Colonic mucosa (tissue), 4 donors: Measurements from ENCODE around the gene CYYR1. TPM values are rescaled to one million over a fixed set of nuclear protein-coding genes. Genes with fewer than 3 reads are reported as not detected.

ENCODE experiments used
- DNase-seq: peaks from one replicate; pipeline ENCODE4 v3.0.0-alpha.2; 2020
- H3K27ac ChIP-seq: fragments of 200-600 bp; one replicate; pipeline ENCODE4 v1.8.0; 2021
- H3K27me3 ChIP-seq: fragments of 200-600 bp; one replicate; pipeline ENCODE4 v1.8.0; 2021
- H3K36me3 ChIP-seq: fragments of 200-600 bp; one replicate; pipeline ENCODE4 v1.8.0; 2021
- H3K4me1 ChIP-seq: fragments of 200-600 bp; one replicate; pipeline ENCODE4 v1.8.0; 2021; ENCODE audit warnings: mild to moderate bottlenecking
- H3K4me3 ChIP-seq: fragments of 200-600 bp; one replicate; pipeline ENCODE4 v1.8.0; 2021
- H3K9ac ChIP-seq, 2 donors: one replicate each; pipeline ENCODE4 v1.7.0; 2013; ENCODE audit warnings: control low read depth in 2 of 2, low read depth in 2 of 2, low read length in 2 of 2
- H3K9me3 ChIP-seq: fragments of 200-600 bp; one replicate; pipeline ENCODE4 v1.8.0; 2021
- intact Hi-C: fragments of 100-400 bp; cut with DNase I; formaldehyde crosslinking; loops from one replicate; pipeline ENCODE4 v1.14.1; 2022
- total RNA-seq, 2 donors: library from RNA; stranded (reverse); fragmentation: NEBNext Ultra II Directional in 1 of 2; extraction: Animal tissue kit (Norgen Biotek cat#: 25700) in 1 of 2; gene quantifications; one replicate each; pipeline ENCODE4 v1.2.1, GENCODE V29; 2021
- TF ChIP-seq, protein P1 (sequence below): fragments of 200-600 bp; IDR thresholded peaks from one replicate; pipeline ENCODE4 v1.8.0; 2022; ENCODE audit warnings: antibody characterized with exemption, mild to moderate bottlenecking
- donor health status: healthy.
- donor health status: DM: no; HTN: no; CAD: no.
- donor health status: DM: no; HTN: no; CAD: no.

The CYYR1 gene
- total RNA-seq, 2 donors from 2014 or later, result 1.6 to 5.5 TPM

DNA sequence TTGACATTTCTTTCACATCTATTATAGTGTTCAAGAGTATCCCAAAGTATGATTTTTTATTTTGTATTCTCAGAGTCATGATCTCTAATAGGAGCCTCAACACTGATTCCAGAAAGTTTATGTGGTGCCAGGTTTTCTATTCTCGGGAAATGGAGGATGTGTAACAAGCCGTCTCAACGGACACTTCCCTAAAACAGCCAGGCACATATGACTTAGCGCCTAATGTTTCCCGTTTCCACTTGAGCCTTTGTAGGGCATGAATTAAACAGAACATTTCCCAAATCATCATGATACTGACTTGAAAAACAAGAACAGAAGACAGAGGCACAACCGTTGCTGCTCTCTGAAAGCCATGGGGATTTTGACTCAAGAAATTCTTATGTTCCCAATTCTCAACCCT lies 8.0 kb downstream of the CYYR1 start:
- H3K4me1 ChIP-seq, result no peaks in the 10 kb centered on the region
- H3K27ac ChIP-seq, result no peak overlapping the region
- H3K4me3 ChIP-seq, result no peak overlapping the region
- no peaks in the 10 kb centered on the region for H3K9me3 ChIP-seq
- no peaks in the 10 kb centered on the region for H3K27me3 ChIP-seq
- TF ChIP-seq, protein P1, sequence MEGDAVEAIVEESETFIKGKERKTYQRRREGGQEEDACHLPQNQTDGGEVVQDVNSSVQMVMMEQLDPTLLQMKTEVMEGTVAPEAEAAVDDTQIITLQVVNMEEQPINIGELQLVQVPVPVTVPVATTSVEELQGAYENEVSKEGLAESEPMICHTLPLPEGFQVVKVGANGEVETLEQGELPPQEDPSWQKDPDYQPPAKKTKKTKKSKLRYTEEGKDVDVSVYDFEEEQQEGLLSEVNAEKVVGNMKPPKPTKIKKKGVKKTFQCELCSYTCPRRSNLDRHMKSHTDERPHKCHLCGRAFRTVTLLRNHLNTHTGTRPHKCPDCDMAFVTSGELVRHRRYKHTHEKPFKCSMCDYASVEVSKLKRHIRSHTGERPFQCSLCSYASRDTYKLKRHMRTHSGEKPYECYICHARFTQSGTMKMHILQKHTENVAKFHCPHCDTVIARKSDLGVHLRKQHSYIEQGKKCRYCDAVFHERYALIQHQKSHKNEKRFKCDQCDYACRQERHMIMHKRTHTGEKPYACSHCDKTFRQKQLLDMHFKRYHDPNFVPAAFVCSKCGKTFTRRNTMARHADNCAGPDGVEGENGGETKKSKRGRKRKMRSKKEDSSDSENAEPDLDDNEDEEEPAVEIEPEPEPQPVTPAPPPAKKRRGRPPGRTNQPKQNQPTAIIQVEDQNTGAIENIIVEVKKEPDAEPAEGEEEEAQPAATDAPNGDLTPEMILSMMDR, result no peak
- H3K36me3 ChIP-seq, result no peaks in the 10 kb centered on the region
- intact Hi-C loops, result no loop called here
- no peak overlapping the region for H3K9ac ChIP-seq
- DNase-seq, result no peak

GRCh38 chr21:26563856-26564503 lies 9.1 kb downstream of the CYYR1 start:
- H3K9ac ChIP-seq, result no peak overlapping the region
- no peaks in the 10 kb centered on the region for H3K9me3 ChIP-seq
- no peaks in the 10 kb centered on the region for H3K27me3 ChIP-seq
- DNase-seq, result no peak
- no peak overlapping the region for H3K27ac ChIP-seq
- no peak overlapping the region for H3K4me3 ChIP-seq
- no peaks in the 10 kb centered on the region for H3K36me3 ChIP-seq
- no peaks in the 10 kb centered on the region for H3K4me1 ChIP-seq
- TF ChIP-seq, protein P1, result no peak
- intact Hi-C loops, result no loop called here

DNA sequence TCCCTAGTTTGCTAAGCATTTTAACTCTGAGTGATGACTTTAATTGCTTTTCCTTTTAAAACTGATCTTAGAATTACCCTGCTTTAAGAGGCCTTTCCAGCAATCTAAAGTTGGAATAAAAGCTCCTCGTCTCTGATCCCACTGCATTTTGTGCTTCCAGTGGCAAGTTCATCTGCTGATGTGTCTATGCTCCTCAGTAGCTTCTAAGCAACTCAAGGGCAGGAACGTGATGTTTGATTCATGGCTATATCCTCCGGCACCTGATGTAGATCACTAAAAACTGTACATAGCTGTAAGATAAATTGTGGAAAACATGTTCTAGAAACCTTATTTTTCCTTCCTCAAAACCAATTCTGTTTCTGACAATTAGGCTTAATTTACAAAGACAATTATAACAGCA lies 12.5 kb downstream of the CYYR1 start:
- Histone ChIP-seq H3K27me3 (no peaks in the 10 kb centered on the region), H3K36me3 (no peaks in the 10 kb centered on the region), H3K4me3 (no peak overlapping the region), H3K9ac (no peak overlapping the region), H3K9me3 (no peaks in the 10 kb centered on the region), H3K27ac (no peak overlapping the region), H3K4me1 (no peaks in the 10 kb centered on the region)
- intact Hi-C loops, result no loop called here
- no peak for DNase-seq
- TF ChIP-seq, protein P1, result no peak

- H3K9me3 ChIP-seq, result no peaks in the 10 kb centered on the region
- no peaks in the 10 kb centered on the region for H3K4me1 ChIP-seq
- H3K27me3 ChIP-seq, result no peaks in the 10 kb centered on the region
- no peak overlapping the region for H3K9ac ChIP-seq
- H3K4me3 ChIP-seq, result no peak overlapping the region
- TF ChIP-seq, protein P1, result no peak
- H3K36me3 ChIP-seq, result no peaks in the 10 kb centered on the region
- DNase-seq, result no peak
- H3K27ac ChIP-seq, result no peak overlapping the region
- intact Hi-C loops, result no loop called here
Observed at GRCh38 chr21:26559099-26559498, 14.0 kb downstream of the CYYR1 start.

DNA sequence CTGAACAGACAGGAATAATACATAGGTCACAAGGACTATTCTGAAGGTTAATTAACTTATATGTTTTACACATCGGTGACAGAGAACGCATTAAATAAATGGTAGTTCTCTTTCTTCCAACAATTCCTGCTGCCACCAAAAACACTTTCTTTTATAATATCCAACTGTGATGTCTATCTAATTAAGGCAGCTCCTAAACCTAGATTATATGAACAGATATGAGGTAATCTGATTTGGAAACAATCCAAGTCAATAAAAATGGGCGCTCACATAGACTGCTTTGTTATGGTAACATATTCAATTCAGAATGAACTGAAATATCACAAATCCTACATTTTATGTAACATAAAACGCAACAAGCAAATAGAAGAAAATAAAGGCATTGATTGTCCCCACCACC lies 16.0 kb downstream of the CYYR1 start:
- Histone ChIP-seq H3K27ac (no peak overlapping the region), H3K4me1 (no peaks in the 10 kb centered on the region), H3K9me3 (no peaks in the 10 kb centered on the region), H3K27me3 (no peaks in the 10 kb centered on the region), H3K36me3 (no peaks in the 10 kb centered on the region), H3K9ac (no peak overlapping the region), H3K4me3 (no peak overlapping the region)
- TF ChIP-seq, protein P1, result no peak
- DNase-seq, result no peak
- intact Hi-C loops, result no loop called here
